Fibroblast of gingiva (primary cell): ENCODE measurements around the gene TMEM8B.
"Not testable (repeated sequence)": the region's sequence is repeated elsewhere in the genome, so short reads cannot be mapped to it uniquely, and the experiment has no call there.

Experiments used
- DNase-seq: peaks from one replicate; pipeline ENCODE4 v3.0.0-alpha.2; 2011; ENCODE audit warnings: low read depth

The TMEM8B gene

DNA sequence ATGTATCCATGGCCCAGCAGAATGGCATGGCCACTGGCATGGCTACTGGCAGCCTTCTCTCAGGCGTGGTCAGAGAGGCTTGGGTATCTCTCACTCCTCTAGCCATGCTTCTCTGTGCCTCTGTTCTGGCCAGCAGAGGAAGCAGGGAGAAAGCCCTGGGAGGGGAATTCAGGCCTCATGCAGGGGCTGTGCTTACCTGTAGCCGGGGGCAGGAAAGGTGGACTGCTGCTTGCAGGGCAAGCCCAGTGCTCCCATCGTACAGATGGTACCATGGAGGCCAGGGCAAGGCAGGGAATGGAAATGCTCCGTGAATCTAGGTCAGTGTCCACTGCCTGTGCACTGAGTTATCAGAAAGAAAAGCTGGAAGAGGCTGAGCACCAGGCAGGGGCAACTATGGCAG, 38.5 kb downstream of the TMEM8B start:
- DNase-seq: no peak

DNA sequence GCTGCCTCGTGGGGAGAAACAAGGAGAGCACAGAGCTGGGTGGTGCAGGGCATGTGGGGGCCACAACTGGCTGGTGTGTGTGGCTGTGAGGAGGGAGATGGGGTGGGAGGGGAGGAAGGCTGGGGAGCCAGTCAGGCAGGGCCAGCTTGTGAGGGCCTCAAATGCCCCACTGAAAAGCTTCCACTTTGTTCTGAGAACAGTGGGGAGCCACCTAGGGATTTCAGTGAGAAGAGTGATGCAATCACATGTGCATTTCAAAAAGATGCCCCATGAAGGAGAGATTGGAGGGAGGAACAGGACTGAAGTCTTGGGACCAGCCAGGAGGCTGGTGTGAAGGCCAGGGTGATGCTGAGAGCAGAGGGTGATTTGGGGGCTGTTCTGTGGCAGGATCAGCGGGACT, 39.9 kb downstream of the TMEM8B start:
- DNase-seq: no peak

DNA sequence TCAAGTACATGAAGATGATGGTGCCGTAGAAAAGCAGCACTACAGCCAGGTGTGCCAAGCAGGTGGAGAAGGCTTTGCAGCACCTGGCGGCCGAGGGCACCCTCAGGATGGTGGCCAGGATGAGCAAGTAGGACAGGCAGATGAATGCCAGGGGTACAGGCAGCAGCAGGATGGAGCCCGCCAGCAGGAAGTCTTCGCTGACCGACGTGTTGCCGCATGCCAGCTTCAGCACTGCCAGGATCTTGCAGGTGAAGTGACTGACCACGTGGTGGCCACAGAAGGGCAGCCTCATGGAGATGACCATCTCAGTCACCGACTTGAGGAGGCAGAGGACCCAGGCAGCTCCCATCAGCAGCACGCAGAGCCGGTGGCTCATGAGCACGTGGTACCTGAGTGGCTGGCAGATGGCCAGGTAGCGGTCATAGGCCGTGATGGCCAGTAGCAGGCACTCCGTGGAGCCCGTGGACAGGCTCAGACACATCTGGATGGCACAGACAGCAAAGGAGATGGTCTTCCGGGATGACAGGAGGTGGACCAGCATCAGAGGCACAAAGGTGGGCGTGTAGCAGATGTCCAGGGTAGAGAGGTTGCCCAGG, 40.7 kb downstream of the TMEM8B start:
- DNase-seq: no peak

DNA sequence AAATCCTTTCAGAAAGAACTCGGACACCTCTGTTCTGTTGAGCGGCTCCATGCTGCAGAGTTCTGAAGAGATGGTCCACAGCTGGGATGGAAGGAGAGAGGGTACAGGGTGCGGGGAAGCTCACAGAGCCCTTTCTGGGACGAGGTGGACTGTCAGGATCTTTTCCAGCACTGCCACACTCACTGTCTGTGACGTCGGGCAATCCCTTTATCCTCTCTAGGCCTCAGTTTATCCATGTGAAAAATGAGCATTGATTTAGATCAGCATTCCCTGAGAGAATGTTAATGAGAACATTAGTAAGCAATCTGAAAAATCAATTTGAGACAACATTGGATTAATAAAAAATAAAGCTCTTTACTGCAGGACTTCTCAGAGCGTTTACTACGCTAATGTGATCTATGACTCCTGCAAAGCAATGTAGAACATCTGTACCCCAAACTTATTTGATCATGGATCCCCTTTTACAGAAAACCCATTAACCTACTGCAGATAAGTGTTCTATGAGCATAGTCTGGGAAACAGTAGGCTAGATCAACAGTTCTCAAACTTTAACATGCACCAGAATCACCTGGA, 41.4 kb downstream of the TMEM8B start, which contains the start of gene OR13J1:
OR13J1 (minus strand) TSS at position 51 of the 573 bp plus-strand sequence; CDS start at position 51, 0 bp downstream.
- DNase-seq: no peak

DNA sequence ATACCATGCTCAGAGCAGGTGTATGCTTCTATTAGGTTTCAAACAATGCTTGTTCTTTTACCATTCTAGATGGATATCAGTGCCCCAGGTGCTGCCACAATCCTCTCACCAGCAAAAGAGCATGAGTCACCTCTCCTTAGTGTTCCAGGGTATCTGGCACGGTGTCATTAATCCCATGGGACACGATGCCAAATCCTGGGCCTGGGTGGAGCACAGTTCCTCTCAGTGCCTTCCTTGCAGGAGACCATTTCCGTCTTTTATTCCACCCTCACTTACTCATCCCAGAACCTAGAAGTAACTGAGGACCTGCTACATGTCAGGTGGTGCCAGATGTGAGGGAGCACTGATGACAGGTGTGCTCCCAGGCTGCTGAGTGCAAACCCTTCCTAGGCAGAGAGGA, 42.5 kb downstream of the TMEM8B start:
- DNase-seq: no peak

DNA sequence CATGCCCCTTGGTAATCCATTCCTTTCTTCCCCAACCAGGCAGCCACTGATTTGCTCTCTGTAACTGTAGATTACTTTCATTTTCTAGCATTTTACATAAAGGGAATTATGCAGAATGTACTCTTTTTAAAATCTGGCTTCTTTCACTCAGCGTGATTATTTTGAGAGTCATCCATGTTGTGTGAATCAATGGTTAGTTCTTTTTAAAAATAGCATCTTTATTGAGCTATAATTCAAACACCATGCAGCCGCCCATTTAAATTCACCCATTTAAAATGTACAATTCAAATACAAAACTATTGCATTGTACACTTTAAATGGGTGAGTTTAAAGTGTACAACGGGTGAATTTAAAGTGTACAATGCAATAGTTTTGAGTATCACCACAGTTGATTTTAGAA, 43.5 kb downstream of the TMEM8B start:
- DNase-seq: no peak

DNA sequence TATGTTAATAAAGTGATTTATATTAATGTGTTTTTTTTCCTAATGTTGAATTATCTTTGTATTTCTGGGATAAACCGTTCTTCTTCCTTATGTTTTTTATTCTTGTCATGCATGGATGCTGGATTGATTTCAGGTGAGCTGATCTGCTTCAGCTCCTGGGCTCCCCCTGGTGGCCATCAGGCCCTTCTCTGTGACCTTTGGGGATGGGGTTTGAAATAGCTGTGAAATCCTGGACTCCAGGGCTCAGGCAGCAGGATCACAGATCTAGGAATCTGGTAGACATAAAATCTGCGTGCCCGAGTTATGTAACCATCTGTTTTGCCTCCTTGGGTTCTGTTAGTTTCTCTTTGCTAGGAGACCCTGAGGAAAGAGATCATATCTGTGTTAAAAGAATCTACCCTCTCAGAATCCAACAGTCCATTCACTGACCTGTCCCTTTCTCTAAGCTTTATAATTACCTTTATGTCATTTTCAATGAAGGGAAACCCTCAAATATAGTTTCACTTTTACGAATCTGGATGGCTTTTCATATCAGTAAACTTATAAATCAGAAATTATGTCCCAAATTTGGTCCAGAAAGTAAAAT, 53.3 kb downstream of the TMEM8B start:
- DNase-seq: peak; percentile 55

DNA sequence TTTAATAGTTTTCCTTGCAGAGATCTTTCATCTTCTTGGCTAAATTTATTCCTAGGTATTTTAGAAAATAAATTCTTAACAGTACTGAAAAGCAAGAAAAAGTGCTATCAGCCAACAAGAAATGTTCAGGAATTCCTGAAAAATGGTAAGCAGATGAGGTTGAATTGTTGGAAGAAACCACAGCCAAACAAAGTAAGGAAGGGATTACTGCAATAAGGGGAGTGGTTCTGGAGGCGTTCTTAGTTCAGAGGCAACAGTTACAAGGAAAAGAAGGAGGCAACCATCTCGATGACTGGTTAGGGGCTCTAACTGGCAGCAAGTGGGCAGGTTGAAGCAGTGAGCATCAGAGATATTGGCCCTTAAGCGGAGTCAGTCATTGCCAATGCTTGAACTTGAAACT, 54.0 kb downstream of the TMEM8B start:
- DNase-seq: no peak

DNA sequence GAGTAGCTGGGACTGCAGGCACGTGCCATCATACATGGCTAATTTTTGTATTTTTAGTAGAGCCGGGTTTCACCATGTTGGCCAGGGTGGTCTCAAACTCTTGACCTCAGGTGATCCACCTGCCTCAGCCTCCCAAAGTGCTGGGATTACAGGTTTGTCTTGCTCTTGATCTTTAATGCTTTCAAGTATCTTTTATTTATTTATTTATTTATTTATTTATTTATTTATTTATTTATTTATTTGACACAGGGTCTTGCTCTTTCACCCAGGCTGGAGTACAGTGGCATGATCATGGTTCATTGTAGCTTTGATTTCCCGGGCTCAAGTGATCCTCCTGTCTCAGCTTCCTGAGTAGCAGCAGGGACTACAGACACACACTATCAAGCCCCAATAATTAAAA, 55.9 kb downstream of the TMEM8B start:
- not testable (repeated sequence) for DNase-seq

DNA sequence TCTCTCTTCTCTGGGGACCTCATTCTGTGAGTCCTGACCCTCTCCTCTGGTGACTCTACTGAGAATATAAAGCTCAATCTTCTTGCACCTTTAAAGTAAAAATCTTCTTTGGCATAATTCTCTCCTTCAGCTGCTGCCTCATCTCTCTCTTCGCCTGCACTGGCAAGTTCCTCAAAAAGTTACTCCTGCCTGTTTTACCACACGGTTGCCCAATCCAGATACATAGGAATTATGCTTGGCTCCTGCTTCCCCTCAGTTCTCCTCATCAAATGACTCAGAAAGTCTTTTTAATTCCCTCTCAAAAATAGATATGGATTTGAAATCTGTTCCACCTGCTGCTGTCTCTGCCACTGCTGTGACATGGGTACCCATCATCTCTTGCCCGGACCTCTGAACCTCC, 62.6 kb downstream of the TMEM8B start:
- peak; percentile 16 for DNase-seq

DNA sequence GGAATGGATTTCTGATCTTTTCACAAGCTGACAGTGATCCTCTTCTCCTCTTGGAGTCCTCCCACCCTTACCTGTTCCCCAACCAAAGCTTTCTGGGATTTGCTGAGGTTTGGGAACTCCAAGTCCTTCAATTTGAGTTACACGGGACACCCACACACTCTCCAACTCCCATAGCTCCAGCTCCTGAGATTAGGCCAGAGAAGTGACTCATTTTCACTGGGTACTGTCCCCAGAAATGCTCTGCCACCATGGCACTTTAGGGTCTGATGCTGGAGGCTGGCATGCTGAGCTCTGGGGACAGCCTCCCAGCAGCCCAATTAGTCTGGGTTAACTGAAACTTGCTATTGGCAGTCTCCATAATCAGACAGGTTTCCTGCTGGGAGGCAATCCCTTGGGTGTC, 63.0 kb downstream of the TMEM8B start:
- DNase-seq: no peak

DNA sequence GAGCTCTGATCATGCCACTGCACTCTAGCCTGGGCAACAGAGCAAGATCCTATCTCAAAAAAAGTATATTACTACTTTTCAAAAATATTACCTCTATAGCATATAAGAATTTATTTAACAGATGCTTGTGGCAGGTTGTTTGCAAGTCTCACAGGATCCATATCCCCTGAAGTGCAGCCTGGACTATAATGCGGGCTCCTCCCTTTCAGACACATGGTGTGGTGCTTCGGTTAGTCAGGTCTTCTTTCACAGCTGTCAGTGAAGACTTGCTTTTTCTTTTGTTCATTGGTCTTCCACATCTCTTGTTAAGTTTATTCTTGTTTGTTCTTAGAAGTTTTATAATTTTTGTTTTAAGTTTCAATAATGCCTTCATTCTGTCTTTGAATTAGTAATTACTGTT, 67.5 kb downstream of the TMEM8B start:
- DNase-seq: no peak

DNA sequence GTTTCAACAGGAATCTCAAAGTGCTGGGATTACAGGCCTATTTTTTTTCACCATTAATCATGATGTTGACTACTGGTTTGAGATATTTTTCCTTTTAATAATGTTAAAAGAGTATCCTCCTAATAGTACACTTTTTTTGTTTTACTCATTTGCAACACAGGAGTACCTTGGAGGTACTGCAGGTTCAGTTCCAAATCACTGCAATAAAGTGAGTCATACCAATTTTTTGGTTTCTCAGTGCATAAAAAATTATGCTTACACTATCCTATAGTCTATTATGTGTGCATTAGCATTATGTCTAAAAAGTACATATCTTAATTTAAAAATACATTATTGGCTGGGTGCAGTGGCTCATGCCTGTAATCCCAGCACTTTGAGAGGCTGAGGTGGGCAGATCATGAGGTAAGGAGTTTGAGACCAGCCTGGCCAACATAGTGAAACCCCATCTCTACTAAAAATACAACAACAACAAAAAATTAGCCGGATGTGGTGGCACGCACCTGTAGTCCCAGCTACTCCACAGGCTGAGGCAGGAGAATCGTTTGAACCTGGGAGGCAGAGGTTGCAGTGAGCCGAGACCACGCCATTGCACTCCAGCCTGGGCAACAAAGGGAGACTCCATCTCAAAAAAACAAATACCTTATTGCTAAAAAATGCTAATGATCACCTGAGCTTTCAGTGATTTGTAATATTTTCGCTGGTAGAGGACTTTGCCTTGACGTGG, 68.5 kb downstream of the TMEM8B start:
- not testable (repeated sequence) for DNase-seq

DNA sequence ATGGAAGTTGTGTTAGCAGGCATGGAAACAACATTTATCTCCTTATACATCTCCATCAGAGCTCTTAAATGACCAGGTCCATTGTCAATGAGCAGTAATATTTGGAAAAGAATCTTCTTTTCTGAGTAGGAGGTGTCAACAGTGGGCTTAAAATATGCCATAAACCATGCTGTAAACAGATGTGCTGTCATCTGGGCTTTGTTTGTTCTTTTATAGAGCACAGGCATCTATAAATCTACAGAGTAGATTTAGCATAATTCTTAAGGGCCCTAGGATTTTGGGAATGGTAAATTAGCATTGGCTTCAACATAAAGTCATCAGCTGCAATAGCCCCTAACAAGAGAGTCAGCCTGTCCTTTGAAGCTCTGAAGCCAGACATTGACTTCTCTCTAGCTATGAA, 69.3 kb downstream of the TMEM8B start:
- DNase-seq: no peak

DNA sequence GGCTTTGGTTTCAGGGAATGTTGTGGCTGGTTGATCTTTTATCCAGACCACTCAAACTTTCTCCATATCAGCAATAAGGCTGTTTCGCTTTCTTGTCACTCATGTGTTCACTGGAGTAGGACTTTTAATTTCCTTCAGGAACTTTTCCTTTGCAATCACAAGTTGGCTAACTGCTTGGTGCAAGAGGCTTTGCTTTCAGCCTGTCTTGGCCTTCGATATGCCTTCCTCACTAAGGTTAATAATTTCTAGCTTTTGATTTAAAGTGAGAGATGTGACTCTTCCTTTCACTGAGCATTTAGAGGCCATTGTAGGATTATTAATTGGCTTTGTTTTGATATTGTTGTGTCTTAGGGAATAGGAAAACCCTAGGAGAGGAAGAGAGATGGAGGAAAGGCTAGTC, 70.0 kb downstream of the TMEM8B start:
- DNase-seq: no peak

DNA sequence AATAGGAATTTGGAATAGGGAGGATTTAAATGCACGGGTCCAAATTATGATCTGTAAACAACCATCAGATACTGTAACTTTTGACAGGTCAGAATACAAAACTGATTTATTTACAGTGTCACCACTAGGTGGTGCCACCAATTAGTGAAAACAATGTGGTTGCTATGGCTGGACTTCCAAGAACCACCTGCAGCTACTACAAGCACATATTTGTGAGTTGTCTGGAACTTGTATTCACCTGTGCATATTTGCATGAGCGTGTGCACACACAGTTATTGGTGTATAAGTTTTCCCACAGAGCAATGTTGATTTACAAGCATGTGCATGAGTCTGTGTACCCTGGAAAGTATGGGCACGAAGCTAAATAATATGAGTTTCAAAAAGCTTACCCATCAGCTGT, 74.0 kb downstream of the TMEM8B start:
- DNase-seq: peak; percentile 37

DNA sequence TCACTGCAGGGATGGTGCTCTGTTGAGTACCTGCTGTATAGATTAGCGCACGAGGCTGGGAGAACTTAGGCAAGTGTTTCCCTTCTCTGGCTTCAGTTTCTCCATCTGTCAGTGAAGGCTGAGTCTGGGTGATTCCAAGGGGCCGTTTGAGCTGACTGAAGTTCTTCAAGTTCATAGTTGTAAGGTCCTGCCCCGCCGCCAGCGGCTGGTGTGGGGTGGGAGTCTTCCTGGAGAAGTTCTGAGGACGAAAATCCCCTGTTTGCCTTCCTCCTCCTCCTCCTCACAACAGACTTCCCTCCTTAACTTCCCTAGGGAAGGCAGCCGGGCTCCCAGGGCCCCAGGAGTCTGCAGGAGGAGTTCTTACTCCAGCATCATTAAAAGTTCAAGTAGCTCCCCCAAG, 75.3 kb downstream of the TMEM8B start:
- DNase-seq: no peak

DNA sequence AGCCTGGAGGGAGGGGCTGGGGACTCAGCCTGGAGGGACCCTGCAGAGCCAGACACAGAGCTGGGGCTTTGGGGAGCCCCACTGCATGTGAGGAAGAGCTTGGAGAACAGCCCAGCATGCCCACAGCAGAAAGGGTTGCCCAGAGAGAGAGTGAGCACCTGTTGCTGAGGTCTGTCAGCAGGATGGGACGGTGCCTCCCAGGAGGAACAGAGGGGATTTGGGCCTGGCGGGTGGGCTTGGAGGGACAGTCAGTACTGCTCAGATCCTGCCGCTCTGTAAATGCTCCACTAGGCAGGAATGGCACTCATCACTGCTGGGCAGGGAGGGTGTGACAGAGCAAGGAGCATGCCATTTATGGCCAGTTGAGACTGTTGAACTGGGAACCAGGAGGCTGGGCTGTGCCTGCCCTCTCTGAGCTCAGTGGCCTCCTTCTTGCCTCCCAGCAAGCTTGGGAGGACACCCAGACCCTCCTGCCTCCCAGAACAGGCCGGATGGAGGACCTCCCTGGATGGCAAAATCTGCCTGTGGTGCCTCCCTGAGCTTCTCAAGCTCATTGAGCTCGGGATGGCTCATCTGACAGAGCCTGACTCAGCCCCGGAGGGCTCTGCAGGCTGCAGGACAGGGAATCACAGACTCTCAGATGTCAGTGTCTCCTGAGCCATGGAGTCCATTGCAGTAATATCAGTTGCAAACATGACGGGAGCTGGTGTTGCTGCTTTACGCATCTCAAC, 76.2 kb downstream of the TMEM8B start:
- DNase-seq: peak; percentile 48

DNA sequence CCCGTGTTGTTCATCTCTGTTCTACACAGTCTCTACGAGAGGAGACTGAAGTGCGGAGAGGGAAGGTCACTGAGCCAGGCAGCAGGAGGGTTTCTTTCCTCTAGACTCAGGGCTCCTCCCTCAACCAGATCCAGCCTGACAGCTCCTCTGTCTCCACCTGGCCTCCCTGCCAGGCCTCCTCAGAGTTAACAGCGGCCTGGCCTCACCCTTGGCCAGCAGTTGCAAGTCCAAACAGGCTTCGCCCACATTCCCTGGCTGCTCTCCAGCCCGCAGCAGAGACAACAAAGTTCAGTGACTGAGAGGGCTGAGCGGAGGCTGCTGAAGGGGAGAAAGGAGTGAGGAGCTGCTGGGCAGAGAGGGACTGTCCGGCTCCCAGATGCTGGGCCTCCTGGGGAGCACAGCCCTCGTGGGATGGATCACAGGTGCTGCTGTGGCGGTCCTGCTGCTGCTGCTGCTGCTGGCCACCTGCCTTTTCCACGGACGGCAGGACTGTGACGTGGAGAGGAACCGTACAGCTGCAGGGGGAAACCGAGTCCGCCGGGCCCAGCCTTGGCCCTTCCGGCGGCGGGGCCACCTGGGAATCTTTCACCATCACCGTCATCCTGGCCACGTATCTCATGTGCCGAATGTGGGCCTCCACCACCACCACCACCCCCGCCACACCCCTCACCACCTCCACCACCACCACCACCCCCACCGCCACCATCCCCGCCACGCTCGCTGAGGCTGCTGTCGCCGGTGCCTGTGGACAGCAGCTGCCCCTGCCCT, 77.1 kb downstream of the TMEM8B start, which contains the start of gene HRCT1:
HRCT1 (plus strand) TSS at position 291 of the 768 bp plus-strand sequence; CDS start at position 377, 86 bp downstream.
- DNase-seq: peak; percentile 93

DNA sequence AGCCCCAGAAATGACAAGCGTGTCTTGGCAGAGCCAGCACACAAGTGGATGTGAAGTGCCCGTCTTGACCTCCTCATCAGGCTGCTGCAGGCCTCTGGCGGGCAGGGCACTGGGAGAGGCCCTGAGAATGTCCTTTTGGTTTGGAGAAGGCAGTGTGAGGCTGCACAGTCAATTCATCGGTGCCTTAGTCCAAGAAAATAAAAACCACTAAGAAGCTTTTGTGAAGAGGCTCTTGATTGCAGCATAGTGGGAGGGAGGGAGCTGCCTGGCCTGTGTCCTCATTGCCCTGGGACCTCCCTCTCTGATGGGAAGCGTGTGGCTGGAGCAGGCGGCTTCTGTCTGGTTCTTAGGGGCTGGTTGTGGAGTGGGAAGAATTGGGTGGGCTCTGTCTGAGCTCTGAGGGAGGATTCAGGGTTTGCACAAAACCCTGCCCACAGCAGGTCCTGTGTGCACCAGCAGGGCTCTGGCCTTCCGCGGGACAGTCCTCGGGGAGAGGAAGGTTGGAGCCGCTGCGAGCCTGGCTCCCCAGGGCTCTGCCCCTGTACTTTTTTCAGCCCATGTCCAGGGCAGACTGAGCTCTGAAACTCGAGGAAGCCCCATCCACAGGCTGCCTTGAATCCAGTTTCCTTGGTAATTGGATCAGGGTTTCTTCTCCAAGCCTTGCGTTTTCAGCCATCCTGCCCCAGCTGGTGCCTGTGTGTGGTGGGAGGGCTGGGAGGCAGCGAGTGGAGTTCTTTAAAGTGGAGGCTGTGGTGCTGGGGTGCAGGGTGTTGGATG, 78.1 kb downstream of the TMEM8B start:
- DNase-seq: peak; percentile 95
